Neural crest cell (in vitro differentiated cells): ENCODE measurements around the gene DOCK4. TPM values are rescaled to one million over a fixed set of nuclear protein-coding genes. Genes with fewer than 3 reads are reported as not detected.
A peak's percentile ranks its signal among the peaks of the same experiment; 100 is the strongest.

Source experiments
- DNase-seq: peaks from one replicate; pipeline ENCODE4 v3.0.0; 2021; ENCODE audit warnings: low read depth, mixed read lengths, low spot score
- H3K27ac Mint-ChIP-seq: one replicate; pipeline ENCODE4 v1.8.0; 2021; ENCODE audit warnings: mild to moderate bottlenecking, mixed read lengths; ENCODE audit not compliant: unreplicated experiment
- H3K27me3 Mint-ChIP-seq: 2 replicates; pipeline ENCODE4 v1.8.0; 2021; ENCODE audit warnings: low read depth, mild to moderate bottlenecking, mixed read lengths
- H3K36me3 Mint-ChIP-seq: 2 replicates; pipeline ENCODE4 v1.8.0; 2021; ENCODE audit warnings: low read depth, mild to moderate bottlenecking, mixed read lengths
- H3K4me1 Mint-ChIP-seq: 2 replicates; pipeline ENCODE4 v1.8.0; 2021; ENCODE audit warnings: mixed read lengths
- H3K4me3 Mint-ChIP-seq: one replicate; pipeline ENCODE4 v1.8.0; 2021; ENCODE audit warnings: mild to moderate bottlenecking, mixed read lengths
- H3K9me3 Mint-ChIP-seq: 2 replicates; pipeline ENCODE4 v1.8.0; 2021; ENCODE audit warnings: mixed read lengths
- total RNA-seq: library from RNA; stranded (reverse); gene quantifications from 2 replicates; pipeline ENCODE4 v1.2.1, GENCODE V29; 2021
- TF ChIP-seq, protein P1 (sequence below): fragments of 200-600 bp; sonication (generic); conservative IDR thresholded peaks from 2 replicates; pipeline ENCODE4 v1.5.0; 2021; ENCODE audit warnings: antibody characterized with exemption, mild to moderate bottlenecking

DOCK4 gene
- total RNA-seq, 1 donor from 2014 or later = 15.3 TPM

DNA sequence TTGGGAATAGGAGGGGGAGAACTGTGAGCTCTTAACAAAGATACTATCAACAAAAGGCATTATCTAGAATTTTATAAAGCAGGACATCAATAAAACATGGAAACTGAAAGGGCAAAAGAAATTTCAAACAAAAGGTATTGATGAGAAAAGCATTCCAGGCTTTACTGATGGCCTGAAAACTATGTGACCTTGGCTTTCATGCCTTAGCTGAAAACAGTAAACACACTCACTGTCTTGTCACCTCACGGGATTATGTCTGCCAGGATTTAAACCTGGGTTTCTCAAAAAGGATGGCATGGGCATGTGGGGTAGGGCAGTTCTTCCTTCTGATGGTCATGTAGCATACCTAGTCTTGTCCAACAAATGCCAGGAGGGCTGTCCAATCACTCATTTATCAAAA lies 22.9 kb downstream of the DOCK4 start:
- Mint-ChIP-seq H3K36me3 (no peaks in the 10 kb centered on the region), H3K4me1 (peaks cover 55% of the 10 kb centered on the region), H3K4me3 (no peak overlapping the region)

DNA sequence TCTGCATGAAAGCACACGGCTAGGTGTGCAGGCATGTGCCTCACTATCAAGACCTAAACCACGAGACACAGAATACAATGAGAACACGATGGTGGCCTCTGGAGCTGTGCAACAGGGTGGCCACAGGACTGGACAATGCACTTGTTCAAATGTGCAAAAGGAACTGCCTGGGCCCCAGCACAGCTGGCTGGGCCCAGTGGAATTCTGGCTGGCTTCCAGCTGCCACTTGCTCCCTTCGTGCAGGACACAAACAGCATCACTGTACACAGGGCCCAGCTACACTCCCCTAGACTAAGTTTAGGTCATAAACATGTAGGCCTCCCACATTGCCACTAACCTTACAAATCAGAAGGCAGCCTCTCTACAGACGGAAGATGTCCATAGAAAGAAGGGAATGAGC lies 23.4 kb downstream of the DOCK4 start:
- Mint-ChIP-seq H3K9me3 (no peaks in the 10 kb centered on the region), H3K4me1 (peaks cover 55% of the 10 kb centered on the region), H3K4me3 (no peak overlapping the region), H3K36me3 (no peaks in the 10 kb centered on the region), H3K27me3 (no peaks in the 10 kb centered on the region), H3K27ac (peak overlapping the region; percentile 59)
- no peak for DNase-seq
- TF ChIP-seq, protein P1, sequence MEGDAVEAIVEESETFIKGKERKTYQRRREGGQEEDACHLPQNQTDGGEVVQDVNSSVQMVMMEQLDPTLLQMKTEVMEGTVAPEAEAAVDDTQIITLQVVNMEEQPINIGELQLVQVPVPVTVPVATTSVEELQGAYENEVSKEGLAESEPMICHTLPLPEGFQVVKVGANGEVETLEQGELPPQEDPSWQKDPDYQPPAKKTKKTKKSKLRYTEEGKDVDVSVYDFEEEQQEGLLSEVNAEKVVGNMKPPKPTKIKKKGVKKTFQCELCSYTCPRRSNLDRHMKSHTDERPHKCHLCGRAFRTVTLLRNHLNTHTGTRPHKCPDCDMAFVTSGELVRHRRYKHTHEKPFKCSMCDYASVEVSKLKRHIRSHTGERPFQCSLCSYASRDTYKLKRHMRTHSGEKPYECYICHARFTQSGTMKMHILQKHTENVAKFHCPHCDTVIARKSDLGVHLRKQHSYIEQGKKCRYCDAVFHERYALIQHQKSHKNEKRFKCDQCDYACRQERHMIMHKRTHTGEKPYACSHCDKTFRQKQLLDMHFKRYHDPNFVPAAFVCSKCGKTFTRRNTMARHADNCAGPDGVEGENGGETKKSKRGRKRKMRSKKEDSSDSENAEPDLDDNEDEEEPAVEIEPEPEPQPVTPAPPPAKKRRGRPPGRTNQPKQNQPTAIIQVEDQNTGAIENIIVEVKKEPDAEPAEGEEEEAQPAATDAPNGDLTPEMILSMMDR = no peak

More for the DNA sequence above, 22.9 kb downstream of the DOCK4 start:
- no peak for DNase-seq
- Mint-ChIP-seq H3K27me3 (no peaks in the 10 kb centered on the region), H3K9me3 (no peaks in the 10 kb centered on the region), H3K27ac (peak overlapping the region; percentile 59)
- TF ChIP-seq, protein P1 = no peak

DNA sequence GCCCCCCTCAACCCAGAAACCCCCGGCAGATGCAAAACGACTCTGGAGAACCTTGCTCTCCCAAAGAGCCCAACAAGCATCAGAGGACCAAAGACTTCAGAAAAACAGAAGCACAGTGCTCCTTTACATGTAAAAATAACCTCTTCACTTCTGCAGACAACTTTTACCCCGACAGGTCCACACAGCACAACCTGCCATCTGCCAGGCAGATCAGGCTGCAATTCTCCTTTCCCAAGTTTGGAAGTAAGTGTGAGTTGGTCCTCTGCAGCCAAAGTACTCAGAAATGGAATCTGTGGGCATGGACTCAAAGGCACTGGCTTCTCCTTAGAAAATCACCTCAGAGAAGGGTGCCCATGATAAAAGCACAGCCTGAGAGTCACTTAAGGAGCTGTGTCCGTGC lies 26.0 kb downstream of the DOCK4 start:
- DNase-seq = no peak
- H3K27me3 Mint-ChIP-seq = no peaks in the 10 kb centered on the region
- H3K36me3 Mint-ChIP-seq = no peaks in the 10 kb centered on the region
- no peaks in the 10 kb centered on the region for H3K9me3 Mint-ChIP-seq
- TF ChIP-seq, protein P1 = no peak
- H3K4me3 Mint-ChIP-seq = no peak overlapping the region
- peaks cover 50% of the 10 kb centered on the region for H3K4me1 Mint-ChIP-seq
- no peak overlapping the region for H3K27ac Mint-ChIP-seq

DNA sequence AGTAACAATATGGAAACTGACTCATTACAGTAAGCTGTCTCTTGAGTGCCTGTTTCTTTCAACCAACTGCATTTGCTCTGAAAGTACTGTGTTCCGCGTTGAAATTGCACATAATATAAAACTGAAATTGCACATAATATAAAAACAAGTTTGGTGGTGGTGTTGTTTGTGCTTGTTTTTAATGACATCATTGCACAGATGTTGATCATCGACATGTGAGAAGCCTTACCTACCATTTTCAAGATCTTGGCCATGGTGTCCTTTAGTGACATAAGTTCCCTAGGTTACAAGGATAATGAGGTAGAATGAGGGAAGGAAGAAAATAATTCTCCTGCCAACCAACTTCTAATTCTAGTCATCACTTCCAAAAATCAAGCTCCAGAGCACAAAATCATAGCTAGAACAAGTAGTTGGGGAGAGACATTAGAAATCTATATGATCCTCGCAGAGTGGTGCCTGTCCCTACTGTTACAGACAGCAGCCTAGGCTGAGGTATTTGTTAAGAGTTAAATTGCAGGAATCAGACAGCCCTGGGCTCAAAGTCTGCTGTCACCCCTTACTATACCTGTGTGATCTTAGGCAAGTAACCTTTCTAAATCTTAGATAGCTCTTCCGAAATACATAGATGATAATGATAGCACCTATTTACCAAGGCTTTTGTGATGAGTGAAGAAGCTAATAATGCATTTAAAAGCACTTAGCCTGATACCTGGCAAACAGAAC lies 29.3 kb downstream of the DOCK4 start:
- H3K4me1 Mint-ChIP-seq = peaks cover 35% of the 10 kb centered on the region
- H3K4me3 Mint-ChIP-seq = no peak overlapping the region
- DNase-seq = no peak
- no peaks in the 10 kb centered on the region for H3K36me3 Mint-ChIP-seq
- H3K9me3 Mint-ChIP-seq = no peaks in the 10 kb centered on the region
- TF ChIP-seq, protein P1 = no peak
- no peaks in the 10 kb centered on the region for H3K27me3 Mint-ChIP-seq
- H3K27ac Mint-ChIP-seq = no peak overlapping the region

DNA sequence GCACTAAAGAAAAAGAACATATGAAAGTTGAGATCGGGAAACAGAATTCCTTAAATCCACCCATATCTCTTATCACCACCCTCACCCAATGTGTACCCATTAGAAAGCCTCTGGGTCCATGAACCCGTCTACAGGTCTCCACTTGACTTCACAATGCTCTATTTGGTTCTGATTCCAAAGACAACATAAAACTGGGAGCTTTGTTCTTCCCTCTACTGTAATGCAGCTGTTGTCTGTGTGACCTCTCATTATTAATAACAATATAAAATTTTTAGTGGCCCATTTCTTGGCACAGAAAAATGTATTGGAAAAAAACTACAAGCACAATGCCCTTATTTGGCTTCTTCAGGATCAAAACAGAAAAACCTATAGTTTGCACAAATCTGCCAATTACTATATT lies 30.0 kb downstream of the DOCK4 start:
- no peak for DNase-seq
- no peak overlapping the region for H3K27ac Mint-ChIP-seq
- H3K27me3 Mint-ChIP-seq = no peaks in the 10 kb centered on the region
- H3K36me3 Mint-ChIP-seq = no peaks in the 10 kb centered on the region
- peaks cover 34% of the 10 kb centered on the region for H3K4me1 Mint-ChIP-seq
- H3K9me3 Mint-ChIP-seq = no peaks in the 10 kb centered on the region
- TF ChIP-seq, protein P1 = no peak
- H3K4me3 Mint-ChIP-seq = no peak overlapping the region
